H9 (cell line): Measurements from ENCODE around the gene TNFRSF21. TPM values are rescaled to one million over a fixed set of nuclear protein-coding genes. Genes with fewer than 3 reads are reported as not detected.

Source experiments
- DNase-seq: peaks from one replicate; pipeline ENCODE4 v3.0.0-alpha.2; 2017
- H2AFZ ChIP-seq: one replicate; pipeline ENCODE4 v1.6.1; 2013; ENCODE audit warnings: mild to moderate bottlenecking, low read length, control low read depth, moderate library complexity
- H2AK5ac ChIP-seq: 2 replicates; pipeline ENCODE4 v1.6.1; 2013; ENCODE audit warnings: low read length, control low read depth, mixed read lengths; ENCODE audit not compliant: insufficient read length
- H2BK120ac ChIP-seq: one replicate; pipeline ENCODE4 v1.6.1; 2013; ENCODE audit warnings: low read depth, mild to moderate bottlenecking, low read length, control low read depth, inconsistent platforms; ENCODE audit not compliant: poor library complexity, severe bottlenecking
- H2BK12ac ChIP-seq: 2 replicates; pipeline ENCODE4 v1.6.1; 2013; ENCODE audit warnings: low read length, control low read depth, mixed read lengths, low read depth; ENCODE audit not compliant: insufficient read length
- H2BK15ac ChIP-seq: 2 replicates; pipeline ENCODE4 v1.6.1; 2013; ENCODE audit warnings: low read depth, low read length, control low read depth
- H2BK20ac ChIP-seq: one replicate; pipeline ENCODE4 v1.6.1; 2013; ENCODE audit warnings: low read depth, mild to moderate bottlenecking, low read length, control low read depth, inconsistent platforms; ENCODE audit not compliant: poor library complexity, severe bottlenecking
- H2BK5ac ChIP-seq: 2 replicates; pipeline ENCODE4 v1.6.1; 2013; ENCODE audit warnings: low read length, control low read depth, mixed read lengths; ENCODE audit not compliant: insufficient read length
- H3K14ac ChIP-seq: 2 replicates; pipeline ENCODE4 v1.6.1; 2013; ENCODE audit warnings: low read length, control low read depth; ENCODE audit not compliant: insufficient read depth
- H3K18ac ChIP-seq: 2 replicates; pipeline ENCODE4 v1.6.1; 2013; ENCODE audit warnings: low read depth, mild to moderate bottlenecking, mixed read lengths, low read length, control low read depth; ENCODE audit not compliant: insufficient read length
- H3K23ac ChIP-seq: 2 replicates; pipeline ENCODE4 v1.6.1; 2013; ENCODE audit warnings: low read length, control low read depth, mixed read lengths, low read depth; ENCODE audit not compliant: insufficient read length
- H3K23me2 ChIP-seq: 2 replicates; pipeline ENCODE4 v1.6.1; 2013; ENCODE audit warnings: low read depth, mild to moderate bottlenecking, mixed read lengths, low read length, control low read depth; ENCODE audit not compliant: insufficient read length, poor library complexity, severe bottlenecking
- H3K27ac ChIP-seq: 2 replicates; pipeline ENCODE4 v1.5.1; 2013; ENCODE audit warnings: low read length, control low read depth, mixed read lengths, low read depth; ENCODE audit not compliant: insufficient read length
- H3K27me3 ChIP-seq: 2 replicates; pipeline ENCODE4 v1.6.1; 2013; ENCODE audit warnings: low read length, control low read depth, inconsistent platforms; ENCODE audit not compliant: insufficient read depth
- H3K4ac ChIP-seq: 2 replicates; pipeline ENCODE4 v1.6.1; 2013; ENCODE audit warnings: low read depth, mild to moderate bottlenecking, control low read depth, inconsistent platforms, low read length, moderate library complexity
- H3K4me1 ChIP-seq: 2 replicates; pipeline ENCODE4 v1.6.1; 2013; ENCODE audit warnings: low read length, control low read depth, inconsistent platforms; ENCODE audit not compliant: insufficient read depth
- H3K4me2 ChIP-seq: 2 replicates; pipeline ENCODE4 v1.6.1; 2013; ENCODE audit warnings: low read length, control low read depth, mixed read lengths; ENCODE audit not compliant: insufficient read length, insufficient read depth
- H3K56ac ChIP-seq: 2 replicates; pipeline ENCODE4 v1.6.1; 2013; ENCODE audit warnings: low read depth, mild to moderate bottlenecking, mixed read lengths, low read length, control low read depth; ENCODE audit not compliant: insufficient read length
- H3K79me1 ChIP-seq: 2 replicates; pipeline ENCODE4 v1.6.1; 2013; ENCODE audit warnings: low read depth, mild to moderate bottlenecking, moderate library complexity, low read length, control low read depth, inconsistent platforms; ENCODE audit not compliant: insufficient read depth, poor library complexity, severe bottlenecking
- H3K79me2 ChIP-seq: 2 replicates; pipeline ENCODE4 v1.6.1; 2013; ENCODE audit warnings: low read length, control low read depth, inconsistent platforms; ENCODE audit not compliant: insufficient read depth
- H3K9ac ChIP-seq: 2 replicates; pipeline ENCODE4 v1.6.1; 2013; ENCODE audit warnings: low read length, control low read depth, mixed read lengths; ENCODE audit not compliant: insufficient read length; ENCODE audit errors: extremely low read depth
- H3K9me3 ChIP-seq: one replicate; pipeline ENCODE4 v1.6.1; 2013; ENCODE audit warnings: low read depth, low read length, inconsistent platforms; ENCODE audit not compliant: control insufficient read depth
- H3T11ph ChIP-seq: one replicate; pipeline ENCODE4 v1.6.1; 2013; ENCODE audit warnings: mild to moderate bottlenecking, low read length, control low read depth, inconsistent platforms
- H4K20me1 ChIP-seq: one replicate; pipeline ENCODE4 v1.6.1; 2013; ENCODE audit not compliant: control insufficient read depth, insufficient read length, insufficient read depth
- H4K5ac ChIP-seq: 2 replicates; pipeline ENCODE4 v1.6.1; 2013; ENCODE audit warnings: low read depth, mild to moderate bottlenecking, mixed read lengths, low read length, control low read depth; ENCODE audit not compliant: insufficient read length
- H4K8ac ChIP-seq: replicated peaks from 2 replicates; pipeline ENCODE4 v1.6.1; 2013; ENCODE audit warnings: low read length, control low read depth, mixed read lengths, low read depth; ENCODE audit not compliant: insufficient read length
- H4K91ac ChIP-seq: 2 replicates; pipeline ENCODE4 v1.6.1; 2013; ENCODE audit warnings: low read depth, mild to moderate bottlenecking, moderate library complexity, mixed read lengths, low read length, control low read depth; ENCODE audit not compliant: insufficient read length
- H3K27ac Mint-ChIP-seq, 3 experiments: 2 replicates in 2 of 3; 3 replicates in 1 of 3; pipeline ENCODE4 v1.8.0; 2020 to 2021; ENCODE audit warnings: mixed read lengths in 3 of 3, mild to moderate bottlenecking in 1 of 3, moderate library complexity in 1 of 3
- H3K27me3 Mint-ChIP-seq: 2 replicates; pipeline ENCODE4 v1.8.0; 2021; ENCODE audit warnings: low read depth, mild to moderate bottlenecking, moderate library complexity, mixed read lengths
- H3K36me3 Mint-ChIP-seq, 3 experiments: 2 replicates in 2 of 3; 3 replicates in 1 of 3; pipeline ENCODE4 v1.8.0; 2020 to 2021; ENCODE audit warnings: low read depth in 3 of 3, mixed read lengths in 3 of 3; ENCODE audit not compliant: insufficient read depth in 1 of 3
- H3K4me1 Mint-ChIP-seq, 2 experiments: 2 replicates each; pipeline ENCODE4 v1.8.0; 2020; ENCODE audit warnings: mixed read lengths in 2 of 2
- H3K4me3 Mint-ChIP-seq, 2 experiments: 2 replicates in 1 of 2; 3 replicates in 1 of 2; pipeline ENCODE4 v1.8.0; 2020 to 2021; ENCODE audit warnings: mild to moderate bottlenecking in 2 of 2, mixed read lengths in 2 of 2, moderate library complexity in 1 of 2
- H3K9me3 Mint-ChIP-seq, 2 experiments: 2 replicates in 1 of 2; 3 replicates in 1 of 2; pipeline ENCODE4 v1.8.0; 2020; ENCODE audit warnings: mild to moderate bottlenecking in 2 of 2, mixed read lengths in 2 of 2, moderate library complexity in 1 of 2
- total RNA-seq: library from RNA; stranded (reverse); gene quantifications from 2 replicates; pipeline ENCODE4 v1.2.1, GENCODE V29; 2021
- TF ChIP-seq, protein P1 (sequence below): fragments of 200-600 bp; sonication (generic); conservative IDR thresholded peaks from 3 replicates; pipeline ENCODE4 v1.8.0; 2021; ENCODE audit warnings: antibody characterized with exemption, mild to moderate bottlenecking

TNFRSF21 gene
- total RNA-seq, 1 experiment from 2014 or later, result 39.1 TPM

DNA sequence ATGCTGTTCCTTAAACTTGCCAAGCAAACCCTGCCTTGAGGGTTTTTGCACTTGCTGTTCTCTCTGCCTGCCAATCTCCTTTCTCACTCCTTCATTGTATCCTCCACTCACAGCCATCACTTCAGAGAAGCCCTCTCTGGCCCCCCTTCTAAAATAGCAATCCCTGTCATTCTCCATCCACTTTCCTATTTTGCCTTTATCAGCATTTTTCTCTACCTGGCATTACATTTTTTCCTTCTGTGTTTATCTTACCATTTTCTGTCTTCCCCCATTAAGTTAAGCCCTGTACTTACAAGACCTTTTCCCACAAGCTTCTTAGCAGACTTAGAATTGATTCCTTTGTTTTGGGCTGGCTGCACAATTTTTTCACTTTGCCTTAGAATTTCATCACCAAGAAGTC lies 26.6 kb upstream of the TNFRSF21 start:
- TF ChIP-seq, protein P1, sequence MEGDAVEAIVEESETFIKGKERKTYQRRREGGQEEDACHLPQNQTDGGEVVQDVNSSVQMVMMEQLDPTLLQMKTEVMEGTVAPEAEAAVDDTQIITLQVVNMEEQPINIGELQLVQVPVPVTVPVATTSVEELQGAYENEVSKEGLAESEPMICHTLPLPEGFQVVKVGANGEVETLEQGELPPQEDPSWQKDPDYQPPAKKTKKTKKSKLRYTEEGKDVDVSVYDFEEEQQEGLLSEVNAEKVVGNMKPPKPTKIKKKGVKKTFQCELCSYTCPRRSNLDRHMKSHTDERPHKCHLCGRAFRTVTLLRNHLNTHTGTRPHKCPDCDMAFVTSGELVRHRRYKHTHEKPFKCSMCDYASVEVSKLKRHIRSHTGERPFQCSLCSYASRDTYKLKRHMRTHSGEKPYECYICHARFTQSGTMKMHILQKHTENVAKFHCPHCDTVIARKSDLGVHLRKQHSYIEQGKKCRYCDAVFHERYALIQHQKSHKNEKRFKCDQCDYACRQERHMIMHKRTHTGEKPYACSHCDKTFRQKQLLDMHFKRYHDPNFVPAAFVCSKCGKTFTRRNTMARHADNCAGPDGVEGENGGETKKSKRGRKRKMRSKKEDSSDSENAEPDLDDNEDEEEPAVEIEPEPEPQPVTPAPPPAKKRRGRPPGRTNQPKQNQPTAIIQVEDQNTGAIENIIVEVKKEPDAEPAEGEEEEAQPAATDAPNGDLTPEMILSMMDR, result no peak
- no peak overlapping the region for H2BK15ac ChIP-seq
- no peak overlapping the region for H3K9ac ChIP-seq
- no peak overlapping the region for H3K14ac ChIP-seq
- no peak for DNase-seq
- Mint-ChIP-seq H3K4me1 (peaks cover 4 to 5% of the 10 kb centered on the region in 2 experiments), H3K36me3 (no peaks in the 10 kb centered on the region; a peak in 1 of 7 replicates), H3K4me3 (no peak overlapping the region), H3K27ac (no peak overlapping the region), H3K9me3 (peaks cover 0 to 8% of the 10 kb centered on the region in 2 experiments; a peak in 3 of 5 replicates), H3K27me3 (no peaks in the 10 kb centered on the region; the same call in 1 of the 2 replicates)
- H3K79me1 ChIP-seq, result no peaks in the 10 kb centered on the region
- no peak overlapping the region for H3K56ac ChIP-seq
- H3K4ac ChIP-seq, result no peak overlapping the region
- H3K18ac ChIP-seq, result no peak overlapping the region
- H4K8ac ChIP-seq, result no peak overlapping the region
- H2AK5ac ChIP-seq, result no peak overlapping the region
- no peak overlapping the region for H2BK20ac ChIP-seq
- no peak overlapping the region for H3K27ac ChIP-seq
- H3K23me2 ChIP-seq, result no peaks in the 10 kb centered on the region
- H3T11ph ChIP-seq, result no peak overlapping the region
- no peaks in the 10 kb centered on the region for H3K9me3 ChIP-seq
- no peak overlapping the region for H3K23ac ChIP-seq
- H4K5ac ChIP-seq, result no peak overlapping the region
- H3K4me2 ChIP-seq, result no peak overlapping the region
- no peaks in the 10 kb centered on the region for H3K79me2 ChIP-seq
- H3K27me3 ChIP-seq, result no peaks in the 10 kb centered on the region
- no peaks in the 10 kb centered on the region for H3K4me1 ChIP-seq
- H2AFZ ChIP-seq, result no peak overlapping the region
- H4K20me1 ChIP-seq, result no peaks in the 10 kb centered on the region
- no peak overlapping the region for H2BK12ac ChIP-seq
- no peak overlapping the region for H2BK120ac ChIP-seq
- no peak overlapping the region for H4K91ac ChIP-seq
- no peak overlapping the region for H2BK5ac ChIP-seq
